HepG2 (cell line): ENCODE data around the gene NHSL1. TPM values are rescaled to one million over a fixed set of nuclear protein-coding genes. Genes with fewer than 3 reads are reported as not detected.
A peak's percentile ranks its signal among the peaks of the same experiment; 100 is the strongest.

Source experiments
- ARID4A ChIP-seq: sonication (generic); formaldehyde crosslinking; IDR thresholded peaks from 2 replicates; pipeline ENCODE4 v1.5.0; 2020; ENCODE audit warnings: mild to moderate bottlenecking, missing genetic modification reagents, borderline replicate concordance
- CREBL2 ChIP-seq: sonication (generic); formaldehyde crosslinking; IDR thresholded peaks from 2 replicates; pipeline ENCODE4 v1.8.1; 2023; ENCODE audit warnings: missing genetic modification reagents, mild to moderate bottlenecking, borderline replicate concordance
- E2F2 ChIP-seq: sonication (generic); formaldehyde crosslinking; IDR thresholded peaks from 2 replicates; pipeline ENCODE4 v1.4.0; 2020; ENCODE audit warnings: missing genetic modification reagents, borderline replicate concordance
- EEA1 ChIP-seq: sonication (generic); formaldehyde crosslinking; IDR thresholded peaks from 2 replicates; pipeline ENCODE4 v1.5.1; 2020; ENCODE audit warnings: mild to moderate bottlenecking, missing genetic modification reagents, borderline replicate concordance
- FLYWCH1 ChIP-seq: sonication (generic); formaldehyde crosslinking; IDR thresholded peaks from 2 replicates; pipeline ENCODE4 v1.8.1; 2023; ENCODE audit warnings: mild to moderate bottlenecking, missing genetic modification reagents
- HOMEZ ChIP-seq: IDR thresholded peaks from 2 replicates; pipeline ENCODE4 v1.6.1; 2016; ENCODE audit warnings: low read depth
- NR0B2 ChIP-seq: sonication (generic); formaldehyde crosslinking; IDR thresholded peaks from 2 replicates; pipeline ENCODE4 v1.4.0; 2020; ENCODE audit warnings: mild to moderate bottlenecking, missing genetic modification reagents
- SIX1 ChIP-seq: sonication (generic); formaldehyde crosslinking; IDR thresholded peaks from 2 replicates; pipeline ENCODE4 v1.4.0; 2020; ENCODE audit warnings: missing genetic modification reagents, borderline replicate concordance
- SMAD3 ChIP-seq: sonication (generic); formaldehyde crosslinking; IDR thresholded peaks from 2 replicates; pipeline ENCODE4 v1.4.0; 2020; ENCODE audit warnings: missing genetic modification reagents
- SP4 ChIP-seq: sonication (generic); formaldehyde crosslinking; IDR thresholded peaks from 2 replicates; pipeline ENCODE4 v1.8.1; 2023; ENCODE audit warnings: mild to moderate bottlenecking, missing genetic modification reagents
- ZBTB49 ChIP-seq: sonication (generic); formaldehyde crosslinking; IDR thresholded peaks from 2 replicates; pipeline ENCODE4 v1.4.0; 2020; ENCODE audit warnings: missing genetic modification reagents, borderline replicate concordance
- ZMYM4 ChIP-seq: sonication (generic); formaldehyde crosslinking; IDR thresholded peaks from 2 replicates; pipeline ENCODE4 v1.8.1; 2023; ENCODE audit warnings: mild to moderate bottlenecking, missing genetic modification reagents
- ZNF17 ChIP-seq: sonication (generic); formaldehyde crosslinking; IDR thresholded peaks from 2 replicates; pipeline ENCODE4 v1.5.0; 2020; ENCODE audit warnings: mild to moderate bottlenecking, missing genetic modification reagents
- ZNF326 ChIP-seq: sonication (generic); formaldehyde crosslinking; IDR thresholded peaks from 2 replicates; pipeline ENCODE4 v1.4.0; 2020; ENCODE audit warnings: missing genetic modification reagents, borderline replicate concordance
- ZNF501 ChIP-seq: sonication (generic); formaldehyde crosslinking; IDR thresholded peaks from 2 replicates; pipeline ENCODE4 v1.5.1; 2020; ENCODE audit warnings: mild to moderate bottlenecking, moderate library complexity, missing genetic modification reagents
- ZNF597 ChIP-seq: sonication (generic); formaldehyde crosslinking; IDR thresholded peaks from 2 replicates; pipeline ENCODE4 v1.5.0; 2020; ENCODE audit warnings: missing genetic modification reagents
- ZNF75D ChIP-seq: sonication (generic); formaldehyde crosslinking; IDR thresholded peaks from 2 replicates; pipeline ENCODE4 v1.8.1; 2023; ENCODE audit warnings: missing genetic modification reagents, mild to moderate bottlenecking, borderline replicate concordance
- polyA plus RNA-seq, 8 experiments: library from polyadenylated mRNA; depleted of rRNA in 3 of 8; stranded (reverse) in 7 of 8; unstranded in 1 of 8; fragments of >200 nt; fragmentation: Illumina TruSeq in 4 of 8; extraction: Trizol in 4 of 8; gene quantifications; 2 replicates each; pipeline versions ENCODE4 v1.2.1 to v1.2.3, GENCODE V29; 2011 to 2016; ENCODE audit warnings: low read depth in 4 of 8, missing spikeins in 1 of 8, mixed read lengths in 1 of 8; ENCODE audit not compliant: insufficient read depth in 1 of 8
- total RNA-seq, 5 experiments: library from RNA; depleted of rRNA; stranded (reverse); fragments of >200 nt; fragmentation: Illumina TruSeq; extraction: Trizol; gene quantifications; 2 replicates each; pipeline ENCODE4 v1.2.3, GENCODE V29; 2016; ENCODE audit warnings: low read depth in 1 of 5

NHSL1 gene
- total and polyA plus RNA-seq, 2 of the 13 experiments (the other 11 are each of a cell fraction or from before 2014, with no cell fraction given) = 24.9 to 53.6 TPM

GRCh38 chr6:138500045-138500665, 861 bp upstream of the NHSL1 start (continued):
- TF ChIP-seq ZNF75D (CRISPR knock-in tag) (no peak), ZNF597 (CRISPR knock-in tag) (no peak), SMAD3 (CRISPR knock-in tag) (no peak), E2F2 (CRISPR knock-in tag) (no peak), ARID4A (CRISPR knock-in tag) (no peak), ZNF501 (CRISPR knock-in tag) (no peak), HOMEZ (CRISPR knock-in tag) (peak; percentile 23; the same call in 1 of the 2 replicates), ZNF326 (CRISPR knock-in tag) (no peak), CREBL2 (CRISPR knock-in tag) (no peak), FLYWCH1 (CRISPR knock-in tag) (no peak), SIX1 (no peak), NR0B2 (CRISPR knock-in tag) (no peak), ZBTB49 (no peak), SP4 (CRISPR knock-in tag) (no peak), EEA1 (CRISPR knock-in tag) (no peak), ZMYM4 (CRISPR knock-in tag) (no peak), ZNF17 (CRISPR knock-in tag) (no peak)
